Germinal center (tissue), 1 donor: ENCODE data around the gene N4BP2L2.

Experiments used
- DNase-seq: peaks from one replicate; pipeline ENCODE4 v3.0.0; 2012; ENCODE audit warnings: mixed read lengths, low spot score

The N4BP2L2 gene

DNA sequence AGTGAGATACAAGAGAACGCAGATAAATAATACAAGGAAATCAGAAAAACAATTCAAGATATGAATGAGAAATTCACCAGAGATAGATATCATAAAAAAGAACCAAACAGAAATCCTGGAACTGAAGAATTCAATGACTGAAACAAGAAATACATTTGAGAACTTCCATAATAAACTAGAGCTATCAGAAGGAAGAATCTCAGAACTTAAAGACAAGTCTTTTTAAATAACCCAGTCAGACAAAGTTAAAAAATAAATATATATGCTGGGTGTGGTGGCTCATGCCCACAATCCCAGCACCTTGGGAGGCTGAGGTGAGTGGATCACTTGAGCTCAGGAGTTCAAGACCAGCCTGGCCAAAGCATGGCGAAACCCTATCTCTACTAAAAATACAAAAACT, 82.0 kb downstream of the N4BP2L2 start:
- no peak for DNase-seq

DNA sequence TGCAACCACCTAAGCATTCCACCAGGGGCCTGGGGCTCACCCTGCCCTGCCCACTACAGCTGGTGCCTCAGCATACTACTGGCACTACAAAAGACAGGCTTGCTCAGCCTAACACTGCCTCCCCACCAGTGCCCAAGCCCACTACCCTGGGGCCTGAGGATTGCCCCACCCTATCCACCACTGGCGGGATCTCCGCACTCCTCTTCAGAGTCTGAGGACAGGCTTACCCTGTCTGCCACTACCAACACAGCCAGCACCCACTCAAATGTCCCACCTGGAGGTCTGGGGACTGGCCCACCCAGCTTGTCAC, 83.0 kb downstream of the N4BP2L2 start:
- no peak for DNase-seq

DNA sequence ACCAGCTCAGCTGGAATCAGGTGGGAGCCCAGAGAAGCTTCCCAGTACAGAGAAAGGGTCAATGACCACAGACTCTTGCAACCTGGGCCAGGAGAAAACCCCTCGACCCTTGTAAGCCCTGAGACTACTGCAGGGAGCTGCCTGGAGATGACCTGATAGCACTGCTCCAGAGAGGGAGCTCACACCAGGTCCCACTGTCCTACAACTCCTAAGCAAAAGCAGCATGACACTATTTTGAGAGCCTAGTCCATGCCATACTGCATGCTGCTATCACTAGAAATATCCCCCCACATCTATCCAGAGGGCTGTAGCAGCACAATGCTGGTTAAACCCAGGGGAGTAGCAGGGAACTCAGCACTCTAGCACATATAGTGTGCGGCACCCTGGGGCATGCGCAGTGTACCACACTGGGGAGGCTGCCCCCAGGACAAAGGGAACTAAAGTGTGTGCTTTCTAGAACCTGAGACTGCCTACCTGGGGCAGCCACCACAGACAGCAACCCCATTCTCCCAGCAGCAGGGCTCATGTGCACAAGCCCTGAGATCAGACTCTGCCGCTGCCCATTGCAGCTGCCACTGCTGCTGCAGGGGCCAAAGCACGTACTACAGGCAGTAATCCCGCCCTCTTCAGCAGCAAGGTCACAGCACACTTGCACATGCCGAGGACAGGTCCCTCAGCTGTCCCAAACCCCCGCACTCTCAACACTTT, 83.6 kb downstream of the N4BP2L2 start:
- DNase-seq, result no peak

DNA sequence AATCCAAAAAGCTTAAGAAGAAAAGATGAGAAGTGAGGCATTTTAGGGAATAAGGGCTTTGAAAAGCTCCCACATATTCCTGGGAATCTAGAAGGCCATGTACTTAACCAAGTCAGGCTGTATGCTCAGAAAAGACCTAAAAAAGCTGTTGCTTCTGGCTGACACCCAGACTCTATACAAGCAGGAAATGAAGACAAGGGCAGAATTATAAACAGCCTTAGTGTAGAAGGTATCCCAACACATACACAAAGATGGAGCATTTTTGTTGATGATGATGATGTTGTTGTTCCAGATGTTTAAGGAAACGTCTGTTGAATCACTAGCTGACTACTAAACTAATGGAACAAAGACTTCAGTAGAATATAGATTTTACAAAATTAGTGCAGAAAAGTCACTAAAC, 84.6 kb downstream of the N4BP2L2 start:
- DNase-seq, result no peak

DNA sequence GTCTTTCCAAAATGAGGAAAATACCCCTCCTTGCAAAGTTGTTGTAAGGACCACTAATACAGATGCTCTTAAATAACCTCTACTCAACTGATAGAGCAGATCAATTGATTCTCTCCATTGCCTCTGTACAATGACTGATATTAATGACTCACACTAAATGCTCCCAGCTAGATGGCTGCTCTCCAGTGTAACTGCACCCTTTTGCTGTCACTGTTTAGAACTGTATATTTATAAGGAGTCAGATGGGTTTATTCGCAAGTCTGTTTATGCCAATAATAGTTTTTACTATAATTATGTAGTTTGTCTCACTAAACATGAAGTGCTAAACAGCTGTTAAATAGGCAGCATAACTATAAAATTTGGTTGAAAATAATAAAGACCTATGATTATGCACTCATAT, 89.6 kb downstream of the N4BP2L2 start:
- DNase-seq, result no peak

DNA sequence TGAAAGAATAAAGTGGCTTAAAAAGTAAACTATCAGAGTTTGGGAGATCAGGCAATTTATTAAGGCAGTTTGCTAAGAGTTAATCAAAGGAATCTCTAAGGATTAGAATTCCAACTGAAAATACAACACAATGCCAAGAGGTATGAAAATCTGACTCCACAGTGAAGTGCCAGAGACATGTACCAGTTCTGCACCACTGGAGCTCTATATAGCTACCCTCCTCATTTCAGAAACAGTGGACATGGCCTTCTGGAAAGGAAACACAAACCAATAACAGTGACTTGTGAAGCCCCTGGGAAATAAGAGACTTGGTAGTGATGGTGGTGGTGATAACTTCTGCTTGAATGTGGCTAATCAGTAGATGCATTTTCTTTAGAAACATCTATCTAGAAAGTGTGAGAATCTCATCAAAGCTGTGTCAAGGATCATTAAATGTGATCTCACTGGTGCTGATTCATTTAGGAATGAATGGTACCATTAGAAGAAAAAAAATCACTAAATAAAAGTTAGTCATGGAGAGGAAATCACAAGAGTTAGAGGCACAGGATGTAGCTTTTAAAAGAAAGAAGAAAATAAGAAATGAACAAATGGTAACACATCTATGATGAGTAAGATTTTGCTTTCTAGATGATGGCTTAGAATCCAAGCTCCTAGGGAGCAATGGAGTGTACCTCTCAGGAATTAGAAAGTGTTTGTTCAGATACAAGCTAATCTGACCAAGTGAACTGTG, 90.5 kb downstream of the N4BP2L2 start:
- DNase-seq, result no peak

DNA sequence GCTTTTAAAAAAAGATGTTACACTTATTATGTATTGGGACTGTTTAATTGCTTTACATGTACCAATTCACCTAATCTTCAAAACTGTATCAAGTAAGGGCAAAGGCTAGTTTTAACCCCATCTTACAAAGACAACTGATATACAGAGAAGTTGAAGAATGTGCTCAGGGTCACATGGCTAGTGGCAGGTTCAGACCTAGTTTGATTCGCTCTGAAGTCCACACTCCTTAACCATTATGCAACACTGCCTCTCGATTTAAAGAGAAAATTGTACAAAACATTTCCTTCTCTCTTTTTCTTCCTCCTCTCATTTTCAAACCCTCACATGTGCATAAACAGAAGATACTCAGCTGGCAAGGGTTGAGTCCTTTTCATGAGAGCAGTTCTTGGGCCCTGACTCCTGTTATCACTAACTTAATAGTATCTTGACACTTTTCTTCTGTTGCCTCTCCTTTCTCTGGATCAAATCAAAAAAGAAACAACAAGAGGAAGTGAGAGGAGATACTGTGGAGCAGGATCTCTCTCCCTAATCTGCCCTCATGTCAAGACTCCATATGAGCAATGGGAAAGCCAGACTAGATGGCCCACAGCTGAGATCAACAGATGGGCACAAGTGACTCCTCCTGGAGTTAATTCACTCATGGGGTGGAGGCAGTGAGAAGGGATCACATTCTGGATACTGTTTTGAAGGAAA, 91.7 kb downstream of the N4BP2L2 start:
- DNase-seq, result no peak

DNA sequence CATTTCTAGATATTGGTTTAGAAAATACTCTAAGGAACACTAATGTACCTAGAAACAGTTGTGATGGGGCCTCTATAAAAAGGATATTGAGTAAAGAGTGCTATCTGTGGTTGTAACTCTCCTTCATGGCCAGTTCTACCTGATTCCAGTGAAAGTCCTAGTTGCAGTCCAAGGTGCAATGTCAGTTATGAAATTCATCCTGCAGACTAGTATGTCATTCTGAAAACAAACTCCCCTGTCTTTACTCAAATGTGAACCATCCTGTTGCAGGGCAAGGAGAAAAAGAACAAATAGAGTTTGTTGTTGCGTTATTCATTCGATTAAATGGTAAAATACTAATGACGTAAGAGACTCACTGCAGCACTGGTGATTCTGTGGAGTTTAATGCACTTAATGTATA, 92.4 kb downstream of the N4BP2L2 start:
- no peak for DNase-seq

DNA sequence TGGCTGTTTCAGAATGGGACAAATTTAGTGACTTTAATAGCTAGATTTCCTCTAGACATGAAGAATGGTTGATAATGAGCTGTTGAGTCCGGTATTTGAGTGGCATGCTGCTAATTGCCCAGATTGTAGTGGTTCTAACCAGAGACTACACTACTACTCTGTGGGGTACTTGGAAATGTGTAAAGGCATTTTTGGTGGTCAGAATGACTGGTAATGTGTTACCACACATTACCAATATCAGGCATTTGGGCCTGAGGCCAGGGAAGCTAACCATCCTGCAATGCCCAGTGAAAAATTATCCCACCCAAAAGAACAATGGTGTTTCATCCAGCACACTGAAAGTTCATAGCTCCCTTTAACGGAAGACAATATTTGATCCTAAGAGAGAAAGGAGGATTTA, 93.1 kb downstream of the N4BP2L2 start:
- DNase-seq, result no peak

DNA sequence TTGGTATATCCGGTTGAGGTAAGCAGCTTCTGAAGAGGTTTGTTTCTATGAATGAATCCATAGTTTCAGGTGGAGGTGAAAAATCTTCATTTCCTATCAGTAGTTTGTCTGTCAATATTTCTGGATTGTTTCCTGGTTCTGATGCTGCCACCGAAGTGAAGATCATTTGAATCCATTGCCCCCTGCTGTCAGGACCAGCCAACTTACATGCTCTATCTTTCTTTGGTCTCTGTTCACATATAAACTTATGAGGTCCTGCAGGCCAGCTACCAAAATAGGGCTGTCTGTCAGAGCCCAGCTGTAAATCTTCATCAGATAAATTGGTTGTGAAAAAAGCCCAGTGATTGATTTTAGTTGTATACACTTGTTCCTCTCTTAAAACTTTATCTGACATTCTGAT, 95.5 kb downstream of the N4BP2L2 start:
- peak; percentile 51 for DNase-seq

DNA sequence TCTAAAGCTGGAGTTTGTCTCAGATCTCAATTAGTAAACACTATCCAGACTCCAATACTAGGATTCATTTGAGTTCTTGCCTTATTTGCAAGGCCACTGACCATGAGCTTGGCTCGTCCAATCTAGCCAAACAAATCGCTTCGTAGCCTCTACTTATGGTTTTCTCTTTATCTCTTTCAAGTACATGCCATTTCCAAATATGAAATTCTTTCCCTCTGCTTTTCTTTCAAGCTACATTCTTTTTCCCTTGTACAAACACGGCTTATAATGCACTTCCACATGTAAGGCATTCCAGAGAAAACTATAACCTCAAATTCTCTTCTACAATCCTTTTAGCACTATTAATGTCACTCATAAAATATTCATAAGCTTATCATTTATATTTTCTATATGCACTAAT, 99.7 kb downstream of the N4BP2L2 start:
- no peak for DNase-seq

DNA sequence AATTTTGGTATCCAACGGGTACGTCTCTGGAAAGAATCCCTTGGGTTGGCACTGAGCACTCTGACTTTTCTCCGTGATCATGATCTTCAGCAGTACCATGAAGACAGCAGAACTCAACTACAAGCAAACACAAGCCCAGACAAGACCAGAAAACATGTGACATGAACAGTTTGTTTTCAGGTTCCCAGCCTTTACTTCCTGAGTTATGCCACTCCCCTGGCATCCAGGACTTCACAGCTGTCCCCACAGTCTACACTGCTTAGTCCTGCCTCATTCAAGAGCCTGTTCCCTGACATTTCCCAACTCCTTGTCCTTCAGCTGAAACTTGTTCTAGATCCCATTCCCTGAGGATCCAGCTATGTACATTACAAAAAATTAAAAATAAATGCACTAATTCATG, 105.7 kb downstream of the N4BP2L2 start:
- no peak for DNase-seq

DNA sequence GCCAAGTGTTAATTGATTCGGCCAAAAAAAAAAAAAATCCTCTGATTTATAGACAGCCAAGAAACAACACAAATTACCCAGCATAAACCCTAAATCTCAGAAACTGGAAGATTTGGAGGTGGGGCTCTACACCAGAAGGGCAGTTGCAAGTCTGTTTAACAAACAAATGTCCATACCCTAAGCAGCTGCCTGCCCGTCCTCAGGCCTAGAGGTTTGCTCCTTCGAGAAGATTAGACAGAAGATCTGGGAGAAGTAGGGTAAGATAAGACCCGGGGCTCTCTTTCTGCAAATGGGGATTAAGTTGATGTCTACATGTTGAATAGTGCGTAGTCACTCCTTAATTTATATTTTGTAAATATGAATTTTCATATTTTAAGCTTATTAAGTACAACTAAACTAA, 107.2 kb downstream of the N4BP2L2 start:
- no peak for DNase-seq

DNA sequence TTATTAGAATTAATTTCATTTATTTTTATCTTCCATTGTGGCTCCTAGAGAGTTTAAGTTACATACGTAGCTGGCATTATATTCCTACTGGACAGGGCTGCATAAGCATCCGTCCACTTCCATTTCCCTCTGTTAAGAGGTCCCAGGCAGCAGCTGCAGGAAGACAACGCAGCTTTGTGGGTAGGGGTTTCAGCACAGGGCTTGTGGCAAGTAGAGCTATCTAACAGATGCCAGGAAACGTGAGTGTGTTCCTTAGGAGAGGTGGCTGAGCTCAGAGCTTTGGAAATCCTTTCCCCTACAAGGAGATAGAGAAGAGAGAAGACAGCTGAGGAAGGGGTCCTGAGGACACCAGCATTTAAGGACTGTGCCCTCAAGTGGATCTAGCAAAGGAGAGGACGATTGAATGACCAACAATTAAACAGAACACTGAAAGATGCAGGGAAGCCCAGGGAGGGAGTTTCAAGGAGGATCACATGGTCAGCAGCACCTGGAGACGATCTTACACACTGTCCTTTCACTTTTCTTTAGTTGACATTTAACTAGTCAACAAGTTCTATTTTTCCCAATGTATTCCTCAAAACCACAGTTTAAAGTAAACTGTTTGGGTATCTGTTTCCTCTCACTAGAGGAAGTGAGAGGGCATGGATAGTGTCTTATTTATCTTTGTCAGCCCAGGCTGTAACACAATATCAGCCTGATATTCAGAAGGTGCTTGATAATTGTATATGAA, 108.4 kb downstream of the N4BP2L2 start:
- DNase-seq, result no peak

DNA sequence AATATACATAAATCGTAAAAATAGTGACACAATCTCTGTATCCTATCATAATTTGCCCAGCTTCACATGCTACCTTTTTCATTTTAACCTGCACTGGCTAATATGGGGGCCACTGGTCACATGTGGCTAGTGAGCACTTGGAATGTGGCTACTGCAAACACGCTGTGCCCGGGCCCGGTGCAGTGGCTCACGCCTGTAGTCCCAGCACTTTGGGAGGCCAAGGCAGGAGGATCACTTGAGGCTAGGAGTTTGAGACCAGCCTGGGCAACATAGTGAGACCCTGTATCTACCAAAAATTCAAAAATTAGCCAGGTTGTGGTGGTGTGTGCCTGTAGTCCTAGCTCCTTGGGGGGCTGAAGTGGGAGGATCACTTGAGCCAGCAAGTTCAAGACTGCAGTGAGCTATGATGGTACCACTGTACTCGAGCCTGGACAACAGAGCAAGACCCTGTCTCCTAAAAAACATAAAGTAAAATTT, 109.1 kb downstream of the N4BP2L2 start:
- no peak for DNase-seq

DNA sequence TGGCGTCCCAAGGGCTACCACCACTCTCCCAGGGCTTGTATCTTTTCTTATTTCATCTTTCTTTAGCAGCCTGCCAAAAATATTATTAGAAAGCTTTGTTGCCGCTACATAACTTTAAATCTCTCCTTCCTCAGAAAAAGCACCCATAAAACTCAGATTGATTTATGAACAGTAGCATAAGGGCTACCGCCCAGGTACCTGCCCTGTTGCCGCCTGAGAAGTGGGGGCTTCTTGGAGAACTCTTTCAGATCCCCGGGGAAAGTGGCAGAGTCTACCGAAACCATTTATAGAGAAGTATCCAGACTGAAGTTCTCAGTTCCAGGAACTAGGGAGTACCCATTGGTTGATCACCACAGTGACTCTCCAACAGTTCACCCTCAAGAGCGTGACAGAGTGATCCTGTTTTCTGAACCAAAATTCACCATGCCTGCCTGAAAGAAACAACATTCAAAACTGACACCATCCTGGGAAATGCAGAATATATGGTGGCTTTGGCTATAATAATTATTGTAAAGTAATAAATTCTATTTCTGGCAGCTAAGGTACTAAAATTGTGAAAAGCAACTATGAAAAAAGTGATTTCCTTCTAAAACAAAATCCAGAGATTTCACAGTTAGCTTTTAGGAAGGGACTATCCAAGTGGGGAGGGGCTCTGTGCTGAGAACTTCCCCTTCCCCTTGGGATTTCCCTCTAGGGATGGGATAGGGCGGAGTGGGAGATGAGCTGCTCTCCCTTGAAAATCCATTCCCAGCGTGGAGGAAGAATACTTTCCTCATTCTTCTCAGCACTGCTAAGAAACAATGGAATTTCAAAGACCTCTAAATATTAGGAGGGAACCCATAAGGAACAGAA, 109.8 kb downstream of the N4BP2L2 start:
- DNase-seq, result peak; percentile 16

DNA sequence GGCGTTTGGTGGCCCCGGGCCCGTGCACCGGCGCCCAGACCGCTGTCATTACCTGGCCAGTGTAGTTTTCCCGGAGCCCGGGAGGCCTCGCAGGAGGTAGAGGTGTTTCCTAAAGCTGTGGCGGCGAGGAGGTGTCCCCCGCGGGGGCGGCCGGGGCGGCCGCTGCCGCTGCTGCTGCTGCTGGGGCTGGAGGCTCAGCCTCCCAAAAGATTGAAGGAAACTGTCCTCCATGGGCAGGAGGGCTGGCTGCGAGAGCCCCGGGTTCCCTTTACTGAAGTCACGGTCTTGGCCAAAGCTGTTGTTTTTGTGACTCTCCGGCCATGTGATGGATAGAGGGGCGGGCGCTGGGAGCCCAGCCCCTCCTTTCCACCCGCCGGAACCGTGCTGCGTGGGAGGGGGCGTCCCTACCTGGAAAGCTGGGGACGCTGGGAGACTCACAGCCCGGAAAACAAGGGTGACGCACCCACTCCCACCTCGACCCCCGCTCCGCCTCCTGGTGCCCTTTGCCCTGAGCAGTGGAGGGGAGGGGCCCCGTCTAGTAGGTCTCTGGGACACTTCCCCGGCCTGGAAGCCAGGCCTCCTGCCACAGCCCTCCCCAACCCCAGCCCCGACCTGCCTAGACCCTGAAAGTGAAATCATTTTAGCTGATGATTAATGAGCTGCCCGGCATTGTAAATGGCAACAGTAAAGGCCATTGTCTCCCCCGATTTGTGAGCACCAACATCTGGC, 110.6 kb downstream of the N4BP2L2 start, which contains the start of gene N4BP2L1:
N4BP2L1 (minus strand) TSS at position 279 of the 729 bp plus-strand sequence; CDS start at position 231, 48 bp downstream.
- peak; percentile 62 for DNase-seq

DNA sequence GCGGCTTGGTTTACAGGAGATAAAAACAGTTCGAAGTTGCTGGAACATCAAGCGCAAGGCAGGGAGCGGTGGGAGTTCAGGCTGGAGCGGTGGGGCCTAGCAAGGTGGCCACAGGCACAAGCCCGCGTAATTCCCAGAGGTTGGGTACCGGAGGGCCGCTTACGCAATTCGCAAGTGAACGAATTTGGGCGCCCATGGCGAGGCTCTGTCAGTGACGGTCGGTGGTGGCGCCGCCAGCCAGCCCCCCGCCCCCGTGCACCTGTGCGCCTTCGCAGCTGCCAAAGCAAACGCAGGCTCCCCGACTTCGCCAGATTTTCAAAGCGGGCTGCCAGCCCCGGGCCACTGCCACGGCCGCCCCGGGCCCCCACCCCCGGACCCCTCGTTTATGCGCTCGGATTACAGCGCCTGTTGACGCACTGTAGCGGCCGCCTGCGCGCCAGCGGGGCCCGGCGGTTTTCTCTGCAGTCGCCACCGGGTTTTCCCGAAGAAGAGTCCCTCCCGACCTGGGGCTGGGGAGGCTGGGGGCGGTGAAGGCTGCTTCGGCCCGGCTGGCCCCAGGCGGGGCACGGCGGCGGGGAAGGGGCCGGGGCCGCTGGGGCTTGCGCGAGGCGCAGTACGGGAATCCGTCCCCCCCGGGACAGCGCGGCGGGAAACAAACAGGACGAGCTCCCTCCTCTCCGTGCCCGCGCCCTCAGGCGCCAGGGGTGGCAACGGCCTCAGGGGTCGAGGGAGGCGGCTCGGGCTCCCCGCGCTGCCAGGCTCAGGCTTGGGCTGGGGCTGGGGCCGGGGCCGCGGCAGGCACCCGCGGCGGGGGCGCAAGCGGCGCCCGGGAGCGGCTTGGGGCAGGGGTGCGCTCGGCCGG, 111.4 kb downstream of the N4BP2L2 start:
- peak; percentile 60 for DNase-seq

DNA sequence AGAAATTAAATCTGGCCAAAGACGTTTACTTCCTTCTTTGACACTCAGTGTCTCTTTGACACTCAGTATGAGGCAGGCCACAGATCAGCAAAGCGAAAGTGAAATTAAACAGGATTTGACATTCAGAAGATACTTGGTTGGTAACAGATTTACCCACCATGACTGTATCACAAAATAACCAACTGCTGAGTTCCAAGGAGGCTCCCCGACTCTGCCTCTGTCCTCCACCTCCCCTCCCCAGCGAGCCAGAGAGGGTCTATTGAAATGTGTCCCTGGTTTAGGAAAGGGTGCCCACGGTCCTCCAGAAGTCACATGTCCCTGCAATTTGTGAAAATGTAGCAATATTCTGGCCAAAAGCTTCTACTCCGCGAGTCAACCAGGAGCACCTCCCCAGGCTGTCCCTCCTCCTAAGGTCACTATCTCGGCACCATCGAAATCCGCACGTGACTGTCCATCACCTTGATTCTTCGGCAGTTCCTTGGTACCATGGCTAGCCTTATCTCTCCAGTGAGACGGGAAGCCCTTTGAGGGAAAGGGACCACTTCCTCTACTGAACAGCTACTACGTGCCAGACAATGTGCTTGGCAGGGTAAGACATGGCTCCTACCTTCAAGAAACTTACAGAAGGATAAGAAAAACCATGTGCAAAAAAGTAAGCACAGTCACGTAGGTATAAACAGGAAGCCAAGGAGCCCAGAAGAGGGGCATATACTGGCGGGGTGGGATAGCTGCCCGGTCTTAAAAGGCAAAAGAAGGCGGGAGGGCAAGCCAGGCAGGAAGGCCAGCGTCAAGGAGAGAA, 112.2 kb downstream of the N4BP2L2 start:
- peak; percentile 69 for DNase-seq
